CD4-positive, alpha-beta memory T cell (primary cell): ENCODE measurements around the gene KRTAP5-2. TPM values are rescaled to one million over a fixed set of nuclear protein-coding genes. Genes with fewer than 3 reads are reported as not detected.

Experiments used
- CTCF ChIA-PET: fragments of 350-600 bp; sonication (Branson Sonifier 250); formaldehyde crosslinking; loops from one replicate; lab custom pipeline; 2021; ENCODE audit warnings: inconsistent platforms; ENCODE audit not compliant: partially characterized antibody; lab: Charles Lee
- POLR2A ChIA-PET: fragments of 350-600 bp; sonication (Branson Sonifier 250); formaldehyde crosslinking; loops from one replicate; lab custom pipeline; 2021; ENCODE audit not compliant: partially characterized antibody; lab: Charles Lee
- DNase-seq, 5 donors: peaks; one replicate each; pipeline versions ENCODE4 v3.0.0 to v3.0.0-alpha.2; 2020 to 2022; ENCODE audit warnings: mixed read lengths in 1 of 5
- H3K27ac ChIP-seq: one replicate; pipeline ENCODE4 v1.7.0; 2013; ENCODE audit warnings: low read depth, low read length
- H3K27me3 ChIP-seq: 2 replicates; pipeline ENCODE4 v1.7.0; 2013; ENCODE audit warnings: mild to moderate bottlenecking, low read length, moderate library complexity; ENCODE audit not compliant: insufficient read depth
- H3K36me3 ChIP-seq: 2 replicates; pipeline ENCODE4 v1.7.0; 2013; ENCODE audit warnings: mild to moderate bottlenecking, low read length, moderate library complexity; ENCODE audit not compliant: insufficient read depth
- H3K4me1 ChIP-seq: 2 replicates; pipeline ENCODE4 v1.7.0; 2013; ENCODE audit warnings: mild to moderate bottlenecking, low read length, moderate library complexity; ENCODE audit not compliant: insufficient read depth
- H3K4me3 ChIP-seq, 2 donors: one replicate each; pipeline ENCODE4 v1.7.0; 2013; ENCODE audit warnings: low read length in 2 of 2, mild to moderate bottlenecking in 1 of 2
- H3K9me3 ChIP-seq, 2 donors: one replicate each; pipeline ENCODE4 v1.7.0; 2013; ENCODE audit warnings: low read length in 2 of 2, control low read depth in 1 of 2; ENCODE audit not compliant: control insufficient read depth in 1 of 2
- H3K27ac Mint-ChIP-seq, 7 donors: one replicate each; pipeline ENCODE4 v1.8.0; 2020 to 2021; ENCODE audit warnings: mixed read lengths in 7 of 7, mild to moderate bottlenecking in 6 of 7, inconsistent platforms in 3 of 7, moderate library complexity in 3 of 7
- H3K27me3 Mint-ChIP-seq, 2 donors: one replicate each; pipeline ENCODE4 v1.8.0; 2020 to 2021; ENCODE audit warnings: mixed read lengths in 2 of 2
- H3K36me3 Mint-ChIP-seq, 2 donors: one replicate each; pipeline ENCODE4 v1.8.0; 2020 to 2021; ENCODE audit warnings: mixed read lengths in 2 of 2, inconsistent platforms in 1 of 2, mild to moderate bottlenecking in 1 of 2
- H3K4me1 Mint-ChIP-seq, 4 donors: one replicate each; pipeline ENCODE4 v1.8.0; 2020 to 2021; ENCODE audit warnings: mixed read lengths in 4 of 4, mild to moderate bottlenecking in 1 of 4
- H3K4me3 Mint-ChIP-seq, 8 donors: one replicate each; pipeline ENCODE4 v1.8.0; 2020 to 2021; ENCODE audit warnings: mixed read lengths in 8 of 8, mild to moderate bottlenecking in 7 of 8, moderate library complexity in 6 of 8, inconsistent platforms in 3 of 8
- H3K9me3 Mint-ChIP-seq, 8 donors: one replicate each; pipeline ENCODE4 v1.8.0; 2020 to 2021; ENCODE audit warnings: mixed read lengths in 8 of 8, mild to moderate bottlenecking in 5 of 8, inconsistent platforms in 3 of 8, moderate library complexity in 1 of 8
- intact Hi-C: fragments of 100-400 bp; cut with micrococcal nuclease; formaldehyde crosslinking; loops from one replicate; pipeline ENCODE4 v1.15.1; 2023
- polyA plus RNA-seq, 2 donors: library from polyadenylated mRNA; unstranded; fragments of 300-500 nt; fragmentation: Illumina TruSeq; gene quantifications; one replicate each; pipeline ENCODE4 v1.2.3, GENCODE V29; 2021
- total RNA-seq, 2 experiments: library from RNA; stranded (reverse); gene quantifications; one replicate each; pipeline ENCODE4 v1.2.3, GENCODE V29; 2021

Gene KRTAP5-2
- total and polyA plus RNA-seq, 4 experiments from 2014 or later, result not detected

DNA sequence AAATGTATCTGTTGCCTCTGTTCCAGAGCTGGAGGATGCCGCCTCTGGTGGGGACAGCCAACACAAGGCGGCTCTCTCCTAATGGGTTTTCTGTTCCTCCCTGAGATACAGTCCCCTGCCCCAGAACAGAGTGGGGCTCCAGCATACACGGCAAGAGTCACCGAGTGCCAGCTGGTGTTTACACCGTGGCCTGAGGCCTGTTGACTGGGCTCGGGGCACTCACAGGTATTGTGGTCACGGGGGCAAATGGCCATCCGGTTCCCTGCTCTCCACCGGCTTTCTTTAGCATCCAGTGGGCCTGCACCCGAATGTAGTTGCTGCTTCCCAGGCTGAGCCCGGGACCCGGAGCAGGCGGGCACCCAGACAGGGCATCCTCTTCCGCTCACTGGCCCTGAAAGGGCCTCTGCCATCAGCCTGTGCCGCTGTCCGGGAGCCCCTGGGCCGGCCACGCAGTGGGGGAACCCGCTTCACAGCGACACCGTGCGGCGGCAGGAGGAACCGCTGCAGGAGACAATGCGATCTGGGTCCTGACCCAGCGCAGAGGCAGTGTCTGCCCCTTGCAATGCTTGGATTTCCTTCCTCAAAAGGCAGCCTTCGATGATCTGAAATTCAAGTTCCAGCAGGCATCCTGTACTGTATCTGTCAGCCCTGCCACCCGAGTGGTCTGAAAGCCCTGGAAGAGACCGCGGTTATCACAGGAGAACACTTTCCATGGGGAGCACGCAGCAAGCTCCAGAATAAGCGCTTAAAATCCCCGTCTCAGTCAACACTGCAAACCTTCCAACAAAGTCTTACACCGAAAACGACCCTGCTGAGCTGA lies 30.6 kb upstream of the KRTAP5-2 start:
- Mint-ChIP-seq H3K27me3 (peaks cover 19 to 26% of the 10 kb centered on the region in 2 donors), H3K4me3 (peak overlapping the region in 2 of 8 donors; percentile 26 to 44), H3K4me1 (peaks cover 0 to 9% (median 7%) of the 10 kb centered on the region in 4 donors), H3K36me3 (no peaks in the 10 kb centered on the region), H3K27ac (peak overlapping the region in 2 of 7 donors; percentile 37 to 83), H3K9me3 (no peaks in the 10 kb centered on the region)
- ChIA-PET CTCF (interaction anchor here (0.6 to 7.3 kb wide), 8 partner anchors 9 to 82 kb away, joined by 3 to 53 read pairs (median 4); partner anchors contain the start of gene KRTAP5-2), POLR2A (interaction anchor here (1.7 kb wide), 1 partner anchor 54 kb away, joined by 3 read pairs; no protein-coding TSS in a partner anchor)
- DNase-seq, result peak; percentile 48 to 66 (median 51)
- H3K4me3 ChIP-seq, result no peak overlapping the region
- H3K27me3 ChIP-seq, result peaks cover 8% of the 10 kb centered on the region
- intact Hi-C loops, result loop anchor here (1.0 to 2.0 kb wide), 2 partner anchors 34 to 82 kb away; no protein-coding TSS in a partner anchor
- H3K9me3 ChIP-seq, result no peaks in the 10 kb centered on the region
- H3K36me3 ChIP-seq, result no peaks in the 10 kb centered on the region
- H3K4me1 ChIP-seq, result peaks cover 8% of the 10 kb centered on the region
- no peak overlapping the region for H3K27ac ChIP-seq

DNA sequence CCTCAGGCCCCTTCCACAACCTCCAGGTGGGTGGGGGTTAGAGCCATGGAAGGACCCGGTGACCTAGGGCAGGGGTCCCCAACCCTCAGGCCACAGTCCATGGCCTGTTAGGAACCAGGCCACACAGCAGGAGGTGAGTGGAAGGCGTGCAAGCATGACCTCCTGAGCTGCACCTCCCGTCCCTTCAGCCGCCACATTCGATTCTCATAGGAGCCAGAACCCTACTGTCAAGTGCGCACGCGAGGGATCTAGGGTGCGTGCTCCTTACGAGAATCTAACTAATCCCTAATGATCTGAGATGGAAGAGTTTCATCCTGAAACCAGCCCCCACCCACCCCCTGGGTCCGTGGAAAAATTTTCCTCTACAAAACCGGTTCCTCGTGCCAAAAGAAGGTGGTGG lies 27.4 kb upstream of the KRTAP5-2 start:
- Histone ChIP-seq H3K9me3 (no peaks in the 10 kb centered on the region), H3K27ac (no peak overlapping the region), H3K36me3 (no peaks in the 10 kb centered on the region), H3K27me3 (peaks cover 3% of the 10 kb centered on the region), H3K4me1 (peaks cover 8% of the 10 kb centered on the region), H3K4me3 (no peak overlapping the region)
- Mint-ChIP-seq H3K27ac (no peak overlapping the region), H3K9me3 (no peaks in the 10 kb centered on the region), H3K27me3 (peaks cover 5 to 9% of the 10 kb centered on the region in 2 donors), H3K4me3 (no peak overlapping the region), H3K36me3 (no peaks in the 10 kb centered on the region), H3K4me1 (peaks cover 0 to 4% (median 4%) of the 10 kb centered on the region in 4 donors)
- no peak for DNase-seq
- intact Hi-C loops, result no loop called here
- ChIA-PET POLR2A (no interaction called here), CTCF (interaction anchor here (1.0 to 7.3 kb wide), 2 partner anchors 29 to 79 kb away, joined by 3 to 53 read pairs; partner anchors contain the start of gene KRTAP5-2)

DNA sequence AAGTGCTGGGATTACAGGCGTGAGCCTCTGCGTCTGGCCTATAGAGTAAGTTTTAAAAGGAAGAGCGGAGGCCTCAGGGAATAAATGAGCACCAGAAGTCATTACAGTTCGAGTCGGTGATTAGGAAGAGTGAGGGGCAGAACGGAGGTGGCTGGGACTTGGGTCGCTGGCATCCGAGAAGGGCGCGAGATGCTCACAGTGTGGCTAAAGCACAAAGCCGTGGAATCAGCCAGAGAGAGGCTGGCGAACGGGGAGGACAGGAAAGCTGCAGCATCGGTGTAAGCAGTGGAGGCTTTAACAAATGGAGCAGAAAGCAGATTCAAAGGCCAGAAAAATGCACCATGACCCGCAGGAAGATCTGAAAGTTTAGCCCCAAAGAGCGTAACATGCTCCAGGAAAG lies 26.5 kb upstream of the KRTAP5-2 start:
- POLR2A ChIA-PET, result no interaction called here
- intact Hi-C loops, result no loop called here
- H3K36me3 Mint-ChIP-seq, result no peaks in the 10 kb centered on the region

DNA sequence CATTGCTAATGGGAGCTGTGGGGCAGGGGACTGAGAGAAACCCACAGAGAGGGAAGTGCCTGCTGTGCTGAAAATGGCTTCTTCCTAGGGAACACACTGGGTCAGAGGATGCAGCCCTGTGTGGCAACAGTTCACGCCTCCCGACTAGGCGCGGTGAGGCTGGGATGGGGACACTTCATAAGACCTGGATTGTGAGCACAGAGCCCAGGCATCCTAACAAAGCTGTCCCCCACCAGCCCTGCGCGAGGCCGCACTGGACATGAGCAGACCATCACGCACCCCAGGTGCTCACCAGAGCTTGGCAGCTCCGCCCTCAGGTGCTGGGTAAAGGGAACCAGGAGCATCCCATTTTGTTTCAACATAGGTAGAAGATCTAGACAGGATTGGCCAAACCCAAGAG lies 25.6 kb upstream of the KRTAP5-2 start:
- CTCF ChIA-PET, result interaction anchor here (0.8 to 1.4 kb wide), 3 partner anchors 10 to 19 kb away, joined by 3 to 4 read pairs (median 3); no protein-coding TSS in a partner anchor
- no peaks in the 10 kb centered on the region for H3K9me3 Mint-ChIP-seq
- no peak overlapping the region for H3K27ac Mint-ChIP-seq
- Histone ChIP-seq H3K4me1 (peaks cover 11% of the 10 kb centered on the region), H3K4me3 (no peak overlapping the region), H3K36me3 (no peaks in the 10 kb centered on the region), H3K9me3 (no peaks in the 10 kb centered on the region), H3K27ac (no peak overlapping the region), H3K27me3 (no peaks in the 10 kb centered on the region)
- POLR2A ChIA-PET, result no interaction called here
- no peak overlapping the region for H3K4me3 Mint-ChIP-seq
- H3K4me1 Mint-ChIP-seq, result peaks cover 5 to 10% (median 6%) of the 10 kb centered on the region in 4 donors
- DNase-seq, result no peak
- intact Hi-C loops, result no loop called here
- H3K36me3 Mint-ChIP-seq, result no peaks in the 10 kb centered on the region
- peaks cover 0 to 3% of the 10 kb centered on the region in 2 donors for H3K27me3 Mint-ChIP-seq

More for the DNA sequence above, 26.5 kb upstream of the KRTAP5-2 start:
- H3K27me3 Mint-ChIP-seq, result peaks cover 3 to 6% of the 10 kb centered on the region in 2 donors
- H3K4me3 Mint-ChIP-seq, result no peak overlapping the region
- Histone ChIP-seq H3K27me3 (no peaks in the 10 kb centered on the region), H3K27ac (no peak overlapping the region), H3K36me3 (no peaks in the 10 kb centered on the region), H3K4me1 (peaks cover 12% of the 10 kb centered on the region), H3K9me3 (no peaks in the 10 kb centered on the region), H3K4me3 (no peak overlapping the region)
- DNase-seq, result no peak
- CTCF ChIA-PET, result interaction anchor here (0.8 to 0.9 kb wide), 3 partner anchors 9 to 110 kb away, joined by 3 read pairs; no protein-coding TSS in a partner anchor
- no peaks in the 10 kb centered on the region for H3K9me3 Mint-ChIP-seq
- no peak overlapping the region for H3K27ac Mint-ChIP-seq
- peaks cover 4 to 5% (median 4%) of the 10 kb centered on the region in 4 donors for H3K4me1 Mint-ChIP-seq

DNA sequence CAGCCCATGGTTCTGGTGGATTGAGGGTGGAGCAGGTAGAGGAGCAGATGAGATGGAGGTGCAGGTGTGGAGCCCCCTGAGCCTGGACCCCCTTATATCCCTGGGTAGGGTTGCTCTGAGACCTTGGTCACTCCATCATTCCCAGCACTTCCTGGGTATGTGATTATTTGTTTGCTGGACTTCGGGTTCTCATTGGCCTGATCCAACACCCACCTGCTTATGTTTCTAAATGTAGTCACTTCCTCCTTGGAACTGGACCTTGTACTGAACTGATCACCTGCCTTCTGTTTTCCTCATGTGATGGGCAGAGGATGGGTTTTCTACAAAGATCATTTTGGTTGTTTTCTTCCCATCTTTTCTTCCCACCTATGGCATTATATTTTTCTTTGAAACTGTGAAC lies 24.0 kb upstream of the KRTAP5-2 start, which contains the start of gene KRTAP5-4:
KRTAP5-4 (minus strand) TSS at position 53 of the 400 bp plus-strand sequence; CDS start at position 8, 45 bp downstream.
- no peaks in the 10 kb centered on the region for H3K9me3 ChIP-seq
- H3K36me3 ChIP-seq, result no peaks in the 10 kb centered on the region
- H3K4me1 Mint-ChIP-seq, result peaks cover 5 to 10% (median 6%) of the 10 kb centered on the region in 4 donors
- H3K27me3 ChIP-seq, result no peaks in the 10 kb centered on the region
- H3K4me3 Mint-ChIP-seq, result no peak within 1 kb of the TSS
- no peak for DNase-seq
- no peak within 1 kb of the TSS for H3K4me3 ChIP-seq
- peaks cover 9% of the 10 kb centered on the region for H3K4me1 ChIP-seq
- no peaks in the 10 kb centered on the region for H3K36me3 Mint-ChIP-seq
- ChIA-PET POLR2A (no interaction called here), CTCF (no interaction called here)
- intact Hi-C loops, result no loop called here
- no peak within 1 kb of the TSS for H3K27ac ChIP-seq
- peaks cover 2 to 3% of the 10 kb centered on the region in 2 donors for H3K27me3 Mint-ChIP-seq
- H3K27ac Mint-ChIP-seq, result peak within 1 kb of the TSS in 3 of 7 donors; percentile 30 to 70 (median 68)
- H3K9me3 Mint-ChIP-seq, result no peaks in the 10 kb centered on the region

DNA sequence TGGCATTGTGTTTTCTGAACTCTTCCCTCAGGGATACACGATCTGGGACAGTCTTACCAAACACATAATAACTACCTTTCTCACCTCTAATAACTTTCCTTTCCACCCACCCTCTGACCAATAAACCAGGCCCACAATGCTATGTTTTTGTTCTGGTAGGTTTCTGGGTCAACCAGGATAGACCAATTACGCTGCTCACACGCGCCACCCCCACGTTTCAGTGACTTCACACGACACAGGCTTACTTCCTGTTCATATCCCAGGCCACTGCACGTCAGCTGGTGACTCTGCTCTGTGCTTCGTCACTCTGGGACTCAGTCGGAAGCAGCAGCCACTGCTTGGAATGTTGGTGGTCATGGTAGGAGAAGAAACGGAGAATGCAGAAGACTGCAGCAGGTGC lies 21.4 kb upstream of the KRTAP5-2 start:
- H3K27me3 ChIP-seq, result no peaks in the 10 kb centered on the region
- no peaks in the 10 kb centered on the region for H3K9me3 ChIP-seq
- DNase-seq, result peak; percentile 37 to 60 (median 45)
- ChIA-PET POLR2A (interaction anchor here (0.8 kb wide), 1 partner anchor 46 kb away, joined by 3 read pairs; no protein-coding TSS in a partner anchor), CTCF (interaction anchor here (1.0 to 2.2 kb wide), 4 partner anchors 9 to 33 kb away, joined by 3 to 7 read pairs (median 6); no protein-coding TSS in a partner anchor)
- H3K4me3 Mint-ChIP-seq, result peak overlapping the region in 6 of 8 donors; percentile 44 to 84 (median 54)
- intact Hi-C loops, result no loop called here
- no peaks in the 10 kb centered on the region for H3K9me3 Mint-ChIP-seq
- H3K4me3 ChIP-seq, result no peak overlapping the region
- H3K36me3 ChIP-seq, result no peaks in the 10 kb centered on the region
- H3K27ac ChIP-seq, result no peak overlapping the region
- H3K4me1 ChIP-seq, result peaks cover 9% of the 10 kb centered on the region
- H3K27me3 Mint-ChIP-seq, result peaks cover 5 to 19% of the 10 kb centered on the region in 2 donors
- H3K4me1 Mint-ChIP-seq, result peaks cover 5 to 10% (median 6%) of the 10 kb centered on the region in 4 donors
- no peaks in the 10 kb centered on the region for H3K36me3 Mint-ChIP-seq
- peak overlapping the region in 5 of 7 donors; percentile 60 to 93 (median 75) for H3K27ac Mint-ChIP-seq

DNA sequence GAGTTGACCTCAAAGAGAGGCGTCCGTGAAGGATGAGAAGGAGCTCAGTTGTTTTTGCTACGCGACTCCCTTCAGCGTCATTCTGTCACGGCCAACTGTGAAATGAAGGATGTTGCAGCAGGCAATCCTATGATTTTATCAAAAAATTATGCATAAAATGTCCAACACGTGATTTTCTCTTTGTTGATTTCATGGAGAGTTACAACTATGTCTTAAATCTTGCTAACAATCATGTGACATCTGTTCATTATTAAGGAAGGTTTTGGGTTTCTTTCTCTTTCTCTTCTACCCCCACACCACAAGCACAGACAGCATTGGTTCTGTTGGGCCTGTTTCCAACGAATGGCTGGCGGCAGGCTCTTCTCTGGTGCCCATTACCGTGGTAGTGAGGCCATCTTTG lies 20.1 kb upstream of the KRTAP5-2 start:
- H3K27me3 ChIP-seq, result no peaks in the 10 kb centered on the region
- H3K4me1 Mint-ChIP-seq, result peaks cover 5 to 10% (median 6%) of the 10 kb centered on the region in 4 donors
- intact Hi-C loops, result no loop called here
- no peak overlapping the region for H3K27ac ChIP-seq
- peak overlapping the region in 1 of 8 donors; percentile 1 for H3K4me3 Mint-ChIP-seq
- DNase-seq, result no peak
- no peaks in the 10 kb centered on the region for H3K36me3 Mint-ChIP-seq
- ChIA-PET CTCF (interaction anchor here (1.0 to 2.9 kb wide), 3 partner anchors 11 to 215 kb away, joined by 3 to 10 read pairs (median 4); partner anchors contain the start of gene KRTAP5-5), POLR2A (no interaction called here)
- peaks cover 5 to 19% of the 10 kb centered on the region in 2 donors for H3K27me3 Mint-ChIP-seq
- H3K27ac Mint-ChIP-seq, result peak overlapping the region in 3 of 7 donors; percentile 4 to 72 (median 37)
- H3K36me3 ChIP-seq, result no peaks in the 10 kb centered on the region
- H3K4me1 ChIP-seq, result peaks cover 9% of the 10 kb centered on the region
- H3K9me3 ChIP-seq, result no peaks in the 10 kb centered on the region
- no peak overlapping the region for H3K4me3 ChIP-seq
- no peaks in the 10 kb centered on the region for H3K9me3 Mint-ChIP-seq
